Suprapubic skin (tissue), 4 donors: Measurements from ENCODE around the gene HNRNPL.

ENCODE experiments used
- CTCF ChIP-seq, 2 donors: fragments of 200-600 bp in 1 of 2; fragments of 450-650 bp in 1 of 2; sonication (generic) in 1 of 2; IDR thresholded peaks; one replicate each; pipeline ENCODE4 v1.5.1; 2016 to 2019; ENCODE audit warnings: antibody characterized with exemption in 2 of 2, mild to moderate bottlenecking in 1 of 2, moderate library complexity in 1 of 2
- POLR2A ChIP-seq, 2 donors: fragments of 450-650 bp; IDR thresholded peaks; one replicate each; pipeline ENCODE4 v1.6.1; 2017; ENCODE audit warnings: antibody characterized with exemption in 2 of 2, mild to moderate bottlenecking in 2 of 2, moderate library complexity in 2 of 2
- POLR2AphosphoS5 ChIP-seq, 3 donors: sonication (generic); formaldehyde crosslinking; IDR thresholded peaks; one replicate each; pipeline ENCODE4 v1.6.1; 2017; ENCODE audit warnings: antibody characterized with exemption in 3 of 3

- no peak for TF ChIP-seq POLR2AphosphoS5 (IDR thresholded peaks at IDR 0.05)
- no peak for TF ChIP-seq POLR2A (IDR thresholded peaks at IDR 0.05)
- no peak for TF ChIP-seq CTCF (IDR thresholded peaks at IDR 0.05)
Measured at GRCh38 chr19:38892841-38893240, 43.1 kb upstream of the HNRNPL start.
